ENCODE results near the gene SPNS2.

Gene SPNS2

DNA sequence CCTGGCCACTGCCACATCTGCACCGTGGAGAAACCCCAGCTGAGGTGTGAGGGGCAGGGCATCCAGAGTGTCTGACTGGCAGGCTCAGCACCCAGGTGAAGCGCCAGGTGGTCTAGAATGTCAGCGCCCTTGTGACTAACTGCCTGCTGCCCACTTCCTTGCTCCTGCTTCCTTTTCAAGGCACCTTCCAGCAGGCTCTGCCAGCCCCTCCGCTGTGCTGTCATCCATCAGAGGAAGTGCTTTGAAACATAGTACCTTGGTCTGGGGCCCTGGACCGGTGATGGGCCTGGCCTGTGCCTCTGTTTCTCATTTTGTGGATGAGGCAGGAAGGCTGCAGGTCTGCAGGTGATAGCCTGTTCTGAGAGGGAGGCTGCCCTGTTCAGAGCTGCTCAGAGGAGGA lies 5.5 kb downstream of the SPNS2 start:
- DNase-seq = no peak

DNA sequence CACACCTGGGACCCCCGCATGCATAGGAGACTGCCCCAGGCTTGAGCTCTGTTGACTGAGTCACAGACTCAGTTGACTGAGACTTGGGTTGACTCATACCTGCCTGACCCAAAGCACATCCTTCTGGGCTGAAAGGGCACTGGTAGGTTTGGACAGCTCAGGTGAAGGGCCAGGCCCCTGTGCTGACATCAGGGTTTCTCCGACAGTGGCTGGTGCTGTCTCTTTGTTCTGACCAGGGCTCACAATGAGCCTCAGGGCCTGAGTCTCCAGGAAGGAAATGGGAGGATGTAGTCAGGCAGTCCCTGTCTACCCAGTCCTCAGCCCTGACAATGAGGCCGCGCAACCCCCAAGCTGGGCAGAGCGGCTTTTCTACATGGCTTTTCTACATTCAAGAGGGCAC lies 6.5 kb downstream of the SPNS2 start:
- DNase-seq = no peak

DNA sequence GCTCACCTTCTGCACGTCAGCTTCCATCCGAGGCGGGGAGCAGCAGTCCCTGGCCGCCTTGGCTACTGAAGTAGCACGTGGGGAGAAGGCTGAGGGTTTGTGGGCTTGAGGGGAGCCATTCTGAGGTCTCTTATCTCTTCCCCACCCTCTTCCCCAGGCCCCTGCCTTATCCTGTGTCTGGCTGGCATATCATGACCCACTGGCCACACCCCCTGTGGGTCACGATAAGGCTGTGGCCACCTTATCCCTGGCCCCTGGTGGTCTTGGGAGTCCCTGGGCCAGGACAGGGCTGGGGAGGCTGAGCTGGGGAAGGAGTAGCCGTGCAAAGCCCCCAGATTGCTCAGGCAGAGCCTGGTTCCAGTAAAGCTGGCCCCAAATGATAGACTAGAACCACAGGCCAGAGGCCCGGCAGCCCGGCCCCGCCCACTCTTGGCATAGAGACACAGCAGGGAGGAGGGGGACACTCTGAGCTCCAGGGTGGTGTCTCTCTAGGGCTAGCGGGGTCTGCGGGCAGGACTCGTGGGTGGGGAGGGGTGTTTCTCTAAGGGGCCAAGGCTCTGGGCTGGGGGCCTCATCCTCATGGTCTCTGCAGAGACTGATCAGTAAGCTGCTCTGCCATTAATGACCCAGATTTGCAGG lies 7.6 kb downstream of the SPNS2 start:
- no peak for DNase-seq

DNA sequence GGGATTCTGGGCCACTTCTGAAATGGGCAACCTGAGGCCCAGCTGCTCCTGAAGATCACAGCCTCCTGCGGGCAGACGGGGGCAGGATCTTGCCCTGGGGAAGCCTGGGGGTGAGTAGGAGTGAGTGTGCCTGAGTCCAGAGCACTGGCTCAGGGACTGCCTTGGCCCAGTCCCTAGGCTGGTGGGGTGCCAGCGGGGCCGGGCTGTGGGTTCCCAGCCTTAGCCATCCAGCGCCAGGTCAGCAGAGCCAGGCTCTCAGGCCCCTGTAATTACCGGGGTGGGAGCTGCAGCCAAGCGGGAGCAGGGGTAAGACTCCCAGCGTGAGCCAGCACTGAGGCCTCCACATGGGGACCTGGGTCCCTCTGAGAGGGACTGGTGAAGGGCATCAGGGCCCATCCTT lies 8.2 kb downstream of the SPNS2 start:
- DNase-seq = no peak

DNA sequence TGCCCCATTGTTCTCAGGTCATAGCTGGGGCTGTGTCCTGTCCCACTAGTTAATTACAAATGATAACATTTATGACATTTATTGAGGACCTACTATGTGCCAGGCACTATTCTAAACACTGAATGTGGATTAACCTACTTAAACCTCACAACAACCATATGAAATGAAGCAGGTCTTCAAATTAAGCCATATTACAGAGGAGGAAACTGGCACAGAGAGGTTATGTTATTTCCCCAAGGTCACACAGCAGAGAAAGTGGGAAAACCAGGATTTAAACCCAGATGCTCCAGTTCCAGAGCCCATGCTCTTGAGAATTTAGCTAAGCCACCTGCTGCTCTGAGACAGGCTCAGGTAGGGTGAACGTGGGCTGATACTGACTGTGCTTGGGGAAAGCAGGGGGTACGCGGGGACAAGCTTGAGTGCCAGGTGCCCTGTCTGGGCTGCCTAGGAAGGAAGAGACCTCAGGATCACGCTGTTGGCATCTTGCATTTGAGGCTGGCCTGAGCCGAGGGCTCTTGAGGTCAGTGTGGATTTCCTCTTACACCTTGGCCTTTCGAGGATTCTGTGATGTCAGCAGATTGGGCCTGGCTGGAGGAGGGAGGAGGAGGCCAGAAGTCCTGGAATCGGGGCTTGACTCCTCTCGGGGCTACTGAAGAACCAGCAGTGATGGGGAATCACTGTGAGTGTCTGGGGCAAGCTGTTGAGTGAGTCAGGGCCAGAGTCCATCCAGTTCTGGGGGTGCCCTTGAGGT lies 8.9 kb downstream of the SPNS2 start:
- no peak for DNase-seq

DNA sequence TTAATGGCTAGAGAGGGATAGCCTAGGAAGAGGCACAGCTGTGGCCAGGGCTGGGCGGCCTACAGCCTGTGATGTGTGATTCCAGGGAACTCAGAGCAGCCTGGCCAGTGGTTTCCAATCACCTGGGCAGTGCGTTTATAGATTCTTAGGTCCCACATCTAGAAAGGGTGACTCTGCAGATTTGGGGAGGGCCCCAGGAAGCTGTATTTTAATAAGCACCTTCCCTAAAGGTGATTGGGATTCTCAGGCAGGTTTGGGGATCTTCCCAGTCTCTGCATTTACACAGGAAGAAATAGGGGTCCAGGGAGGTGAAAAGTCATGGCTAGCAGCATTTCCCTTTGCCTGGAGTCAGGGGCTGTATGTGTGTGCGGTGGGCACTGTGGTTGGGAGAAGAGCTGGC lies 9.5 kb downstream of the SPNS2 start:
- DNase-seq = no peak

DNA sequence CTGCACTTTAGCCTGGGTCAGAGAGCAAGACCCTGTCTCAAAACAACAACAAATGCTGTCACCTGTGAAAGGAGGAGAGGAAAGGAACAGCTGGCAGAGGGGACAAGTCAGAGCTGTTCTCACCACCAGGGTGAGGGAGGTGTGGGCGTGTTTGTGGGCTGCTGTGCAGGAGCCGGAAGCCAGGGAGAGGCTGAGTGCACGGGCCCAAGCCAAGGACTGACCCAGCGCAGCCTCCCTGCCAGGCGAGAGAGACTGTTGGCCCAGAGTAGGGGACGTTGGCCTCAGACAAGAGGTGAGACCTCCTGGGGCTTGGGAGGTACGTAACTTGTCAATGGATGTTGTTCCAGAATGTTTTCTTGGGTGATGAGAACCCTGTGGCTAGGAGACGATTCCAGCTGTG lies 10.7 kb downstream of the SPNS2 start:
- peak in 1 of 2 donors; percentile 31 for DNase-seq

DNA sequence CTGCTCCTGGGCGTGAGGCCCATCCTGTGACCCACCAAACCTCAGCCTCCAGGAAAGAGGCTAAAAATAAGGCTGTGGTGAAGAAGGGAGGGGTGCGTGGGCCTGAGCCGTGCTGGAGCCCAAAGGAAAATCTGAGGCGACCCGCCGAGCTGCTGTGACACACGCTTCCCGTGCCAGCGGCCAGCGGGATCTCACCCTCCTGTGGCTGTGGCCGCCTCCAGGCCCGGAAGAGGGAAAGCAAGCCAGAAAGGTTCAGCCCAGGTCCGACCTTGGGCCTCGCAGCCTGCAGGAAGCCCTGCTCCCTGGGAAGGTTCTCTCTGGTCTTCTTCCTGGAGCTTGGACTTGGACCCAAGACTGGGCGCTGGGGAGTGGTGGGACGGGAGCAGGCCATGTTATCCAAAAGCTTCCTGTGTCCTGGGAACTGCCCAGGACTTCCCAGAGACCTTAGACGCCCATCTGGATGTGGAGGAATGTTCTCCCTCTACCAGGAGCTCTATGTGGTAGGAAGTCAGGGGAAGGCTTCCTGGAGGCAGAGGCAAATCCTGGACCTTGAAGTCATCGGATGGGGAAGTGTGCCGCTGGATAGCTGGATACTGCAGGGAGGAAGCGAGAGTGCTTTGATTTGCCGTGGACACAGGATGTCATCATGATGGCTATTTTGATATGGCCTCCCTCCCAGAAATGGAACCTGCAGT lies 11.4 kb downstream of the SPNS2 start:
- DNase-seq = no peak

DNA sequence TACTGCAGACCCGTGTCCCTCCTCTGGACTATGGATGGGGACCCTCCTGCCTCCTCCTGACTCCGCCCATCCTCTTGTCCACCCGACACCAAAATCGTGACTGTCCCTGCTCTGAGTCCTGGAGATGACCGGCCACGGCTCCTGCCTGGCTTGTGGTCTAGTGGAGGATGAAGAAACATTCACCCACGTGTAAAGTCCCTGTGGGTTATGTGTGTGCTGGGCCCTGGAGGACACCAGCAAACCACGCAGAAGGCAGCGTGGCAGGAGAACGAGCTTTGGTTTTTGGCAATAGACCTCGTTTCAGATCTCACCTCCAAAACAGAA lies 11.9 kb downstream of the SPNS2 start:
- no peak for DNase-seq

DNA sequence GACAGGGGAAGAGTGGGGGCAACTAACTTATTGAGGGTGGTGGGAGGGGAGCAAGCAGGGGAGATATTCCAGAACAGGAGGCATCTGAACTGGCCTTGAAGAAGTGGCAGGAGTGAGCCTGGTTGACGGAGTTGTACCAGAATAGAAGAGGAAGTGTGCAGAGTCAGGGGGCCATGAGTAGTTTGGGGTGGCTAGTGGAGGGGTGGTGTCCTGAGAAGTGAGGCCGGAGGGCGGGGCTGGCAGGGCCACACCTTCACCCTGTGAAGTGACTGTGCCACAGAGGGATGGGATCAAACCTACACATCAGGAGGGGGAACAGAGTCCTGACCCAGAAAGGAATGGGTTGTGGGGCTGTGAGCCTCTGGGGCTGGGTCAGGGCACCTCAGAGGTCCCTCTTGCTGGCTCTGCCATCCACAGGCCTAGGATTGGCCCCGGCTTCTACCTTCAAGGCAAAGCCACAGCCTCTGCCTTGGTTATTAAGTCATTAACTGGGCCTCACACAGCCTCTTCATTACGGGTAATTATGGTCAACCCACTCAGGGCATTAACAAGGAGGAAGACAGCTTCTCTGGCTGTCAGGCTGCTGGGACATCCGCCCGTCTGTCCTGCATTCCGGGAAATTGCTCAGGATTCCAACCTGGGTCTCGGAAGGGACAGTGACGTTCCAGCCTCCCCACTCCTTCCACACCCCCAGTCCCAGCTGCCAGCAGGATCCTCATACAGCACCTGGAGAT lies 12.7 kb downstream of the SPNS2 start:
- no peak for DNase-seq

DNA sequence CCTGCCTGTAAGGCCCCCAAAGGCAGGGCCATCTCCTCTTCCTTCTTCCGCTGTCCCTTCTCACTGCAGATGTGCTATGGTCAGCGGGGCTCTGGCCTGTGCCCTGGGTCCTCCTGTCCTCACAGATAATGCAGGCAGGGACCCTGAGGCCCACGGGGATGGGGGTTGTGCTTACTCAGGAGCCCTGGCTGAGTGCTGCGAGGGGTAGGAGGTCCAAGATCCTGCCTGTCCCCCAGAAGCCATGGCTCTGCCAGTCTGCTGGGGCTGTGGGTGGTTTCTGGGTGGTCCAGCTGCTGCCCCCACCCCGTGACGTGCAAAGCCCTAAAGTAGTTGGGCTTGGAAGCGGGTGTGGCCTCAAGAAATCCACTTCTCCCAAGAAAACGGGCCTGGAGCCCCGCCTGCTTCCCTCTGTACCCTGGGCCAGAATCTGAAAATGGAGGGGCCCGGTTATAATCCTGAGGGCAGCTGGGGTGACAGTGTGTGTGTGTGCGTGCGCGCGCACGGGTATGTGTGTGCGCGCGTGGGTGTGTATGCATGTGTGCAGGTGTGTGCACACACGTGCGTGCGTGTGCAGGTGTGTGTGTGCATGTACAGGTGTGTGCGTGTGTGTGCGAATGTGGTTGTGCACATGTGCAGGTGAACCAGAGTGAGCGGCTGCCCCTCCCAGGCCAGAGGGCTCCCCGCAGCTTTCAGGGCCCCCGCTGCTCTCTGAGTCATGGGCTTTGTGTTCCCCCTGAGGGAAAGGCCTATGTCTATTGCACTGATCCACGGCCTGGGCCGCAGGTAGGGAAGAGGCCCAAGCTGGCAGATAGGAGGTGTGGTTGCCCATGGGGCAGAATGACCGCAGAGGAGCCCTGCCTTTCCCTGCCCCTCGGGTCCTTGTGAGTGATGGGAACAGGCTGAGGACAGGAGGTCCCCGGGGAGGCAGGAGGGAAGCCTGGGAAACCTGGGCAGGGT lies 13.8 kb downstream of the SPNS2 start:
- no peak for DNase-seq

DNA sequence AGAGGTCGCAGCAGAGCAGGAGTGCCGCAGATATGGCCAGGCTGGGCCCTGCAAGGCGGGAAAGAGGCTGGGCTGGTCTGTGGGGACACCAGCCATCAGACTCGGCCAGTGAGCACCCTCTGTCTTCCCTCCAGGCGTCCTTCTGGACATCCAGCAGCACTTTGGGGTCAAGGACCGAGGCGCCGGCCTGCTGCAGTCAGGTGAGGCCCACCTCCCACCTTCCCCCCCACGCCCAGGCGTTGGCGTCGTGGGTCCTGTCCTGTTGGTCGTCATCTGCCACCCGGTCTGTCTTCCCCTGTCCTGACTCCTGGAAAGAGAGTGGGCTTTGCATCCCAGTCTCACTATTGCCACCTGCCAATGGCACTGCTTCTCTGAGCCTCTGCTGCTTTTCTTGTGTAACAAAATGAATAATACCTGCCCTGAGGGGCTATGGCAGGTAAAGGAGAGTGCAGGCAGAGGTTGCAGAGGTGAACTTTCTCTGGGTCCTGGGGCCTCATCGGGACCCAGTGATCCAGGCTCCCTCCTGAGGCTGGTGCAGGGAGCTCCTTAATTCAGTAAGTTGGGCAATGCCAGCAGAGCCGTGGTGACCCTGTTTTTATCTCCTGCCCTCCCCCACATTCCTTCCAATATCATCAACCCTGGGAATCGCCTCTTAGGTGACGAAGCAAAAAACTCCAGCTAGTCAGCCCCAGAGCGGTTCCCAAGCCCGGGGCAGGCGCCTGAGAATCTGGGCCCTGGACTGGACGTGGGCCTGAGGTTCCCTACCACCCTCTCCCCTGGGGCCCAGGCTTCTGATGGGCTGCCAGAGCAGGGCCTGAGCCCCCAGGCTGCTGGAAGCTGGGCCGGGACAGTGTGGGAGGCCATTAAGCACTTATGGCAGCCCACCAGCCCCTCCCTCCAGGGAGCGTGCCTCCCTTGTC lies 14.7 kb downstream of the SPNS2 start:
- DNase-seq = no peak

DNA sequence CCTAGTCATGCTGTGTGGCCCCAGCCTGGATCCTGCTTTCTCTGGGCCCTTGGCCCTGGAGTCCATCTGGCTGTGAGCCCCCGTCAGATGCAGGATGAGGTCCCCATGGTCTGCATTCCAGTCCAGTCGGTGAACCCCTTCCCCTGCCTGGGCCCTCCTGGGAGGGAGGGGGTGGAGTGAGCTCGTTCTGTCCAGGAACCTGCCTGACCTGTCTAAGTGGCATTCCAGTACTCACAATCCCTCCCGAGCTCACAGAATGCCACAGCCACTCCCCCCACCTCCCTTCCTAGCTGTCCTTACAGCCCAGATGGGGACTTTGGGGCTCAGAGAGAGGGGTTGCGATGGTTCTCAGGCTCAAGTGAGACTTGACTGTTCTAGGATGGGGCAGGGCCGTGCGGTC lies 15.5 kb downstream of the SPNS2 start:
- no peak for DNase-seq

DNA sequence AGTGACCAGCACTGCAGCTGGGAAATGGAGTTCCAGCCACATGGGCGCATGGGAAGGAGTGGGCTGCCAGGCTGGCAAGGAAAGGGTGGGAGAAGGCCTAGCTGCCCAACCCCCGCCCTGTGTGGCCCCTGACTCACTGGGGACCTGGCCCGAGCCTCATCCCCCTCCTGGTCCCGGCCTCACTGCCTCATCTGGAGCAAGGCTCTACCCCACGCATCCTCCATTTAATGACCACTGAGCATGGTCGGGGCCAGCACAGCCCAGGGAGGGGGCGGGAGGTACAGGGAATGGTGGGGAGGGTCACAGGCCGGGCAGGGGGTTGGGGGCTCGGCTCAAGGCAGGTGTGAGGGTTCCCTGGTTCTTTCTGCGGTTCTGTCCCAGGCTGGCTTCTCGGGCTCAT lies 16.1 kb downstream of the SPNS2 start:
- DNase-seq = no peak

DNA sequence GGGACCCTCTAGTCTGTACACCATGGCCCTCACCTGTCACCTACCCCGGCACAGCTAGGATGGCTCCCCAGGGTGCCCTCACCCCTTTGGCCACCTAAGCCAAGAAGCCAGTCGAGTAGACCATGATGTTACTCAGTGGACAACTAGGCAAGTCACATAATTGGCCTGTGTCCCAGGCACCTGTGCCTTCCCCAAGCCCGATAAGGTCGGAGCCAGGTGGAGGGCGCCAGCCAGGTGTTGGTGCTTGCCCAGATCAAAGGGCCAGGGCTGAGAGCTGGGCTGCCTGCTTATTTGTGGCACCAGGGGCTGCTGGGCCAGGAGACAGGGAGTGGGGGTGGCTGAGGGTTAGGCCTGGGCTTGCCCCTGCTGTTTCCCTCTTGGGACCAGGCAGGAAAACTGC lies 16.8 kb downstream of the SPNS2 start:
- no peak for DNase-seq

DNA sequence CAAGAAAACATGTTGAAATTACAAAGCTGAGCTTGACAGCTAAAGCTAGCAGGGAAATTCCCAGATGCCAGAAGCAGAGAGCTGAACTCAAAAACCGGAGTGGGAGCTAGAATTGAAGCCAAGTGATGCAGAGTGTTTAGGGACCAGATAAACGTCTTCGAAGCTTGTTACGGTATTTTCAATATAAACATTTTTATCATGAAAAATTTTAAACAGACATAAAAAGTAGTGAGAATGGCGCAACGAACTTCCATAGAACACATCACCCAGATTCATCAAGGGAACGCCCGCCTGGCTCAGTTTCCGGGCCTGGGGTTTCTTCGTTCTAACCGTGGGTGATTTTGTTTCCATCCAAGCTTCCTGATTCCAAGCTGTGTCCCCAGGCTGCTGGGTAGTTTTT lies 18.1 kb downstream of the SPNS2 start:
- no peak for DNase-seq

DNA sequence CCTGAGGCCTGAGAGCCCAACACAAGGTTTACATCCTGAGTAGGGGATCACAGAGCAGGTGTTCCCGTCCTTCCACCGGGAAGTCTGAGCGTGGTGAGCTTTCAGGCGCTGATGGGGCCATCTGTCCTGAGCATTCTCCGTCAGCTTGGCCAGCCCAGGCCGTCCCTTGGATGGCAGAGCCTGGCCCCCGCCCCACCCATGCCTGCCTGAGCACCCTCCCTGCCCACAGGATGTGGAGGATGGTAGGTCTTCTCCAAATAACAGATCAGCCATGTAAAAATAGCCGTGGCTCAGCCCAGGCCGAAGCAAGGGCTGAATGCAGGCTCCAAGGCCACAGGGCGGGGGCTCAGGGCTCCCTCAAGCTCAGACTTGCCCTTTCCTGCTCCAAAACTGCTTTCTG lies 20.2 kb downstream of the SPNS2 start:
- no peak for DNase-seq

DNA sequence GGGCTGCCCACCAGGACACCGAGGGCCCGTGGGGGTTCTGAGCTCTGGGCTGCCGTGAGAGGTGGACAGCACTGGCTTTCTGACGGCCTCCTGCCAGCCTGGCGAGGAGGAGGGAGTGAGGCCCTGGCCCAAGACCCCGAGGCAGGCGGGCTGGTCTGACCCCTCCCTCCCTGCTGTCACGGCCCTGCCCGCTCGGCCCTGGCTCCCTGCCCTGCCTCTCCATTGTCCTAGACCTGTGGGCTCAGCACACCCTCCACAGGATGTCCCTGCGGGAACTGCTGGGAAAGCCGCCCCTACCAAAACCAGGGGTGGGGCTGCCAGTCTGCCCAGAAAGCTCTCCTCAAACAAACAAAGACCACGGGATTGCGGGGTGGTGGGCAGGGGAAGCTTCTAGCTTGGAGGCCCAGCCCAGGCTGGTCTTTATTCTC lies 20.7 kb downstream of the SPNS2 start:
- DNase-seq = no peak

DNA sequence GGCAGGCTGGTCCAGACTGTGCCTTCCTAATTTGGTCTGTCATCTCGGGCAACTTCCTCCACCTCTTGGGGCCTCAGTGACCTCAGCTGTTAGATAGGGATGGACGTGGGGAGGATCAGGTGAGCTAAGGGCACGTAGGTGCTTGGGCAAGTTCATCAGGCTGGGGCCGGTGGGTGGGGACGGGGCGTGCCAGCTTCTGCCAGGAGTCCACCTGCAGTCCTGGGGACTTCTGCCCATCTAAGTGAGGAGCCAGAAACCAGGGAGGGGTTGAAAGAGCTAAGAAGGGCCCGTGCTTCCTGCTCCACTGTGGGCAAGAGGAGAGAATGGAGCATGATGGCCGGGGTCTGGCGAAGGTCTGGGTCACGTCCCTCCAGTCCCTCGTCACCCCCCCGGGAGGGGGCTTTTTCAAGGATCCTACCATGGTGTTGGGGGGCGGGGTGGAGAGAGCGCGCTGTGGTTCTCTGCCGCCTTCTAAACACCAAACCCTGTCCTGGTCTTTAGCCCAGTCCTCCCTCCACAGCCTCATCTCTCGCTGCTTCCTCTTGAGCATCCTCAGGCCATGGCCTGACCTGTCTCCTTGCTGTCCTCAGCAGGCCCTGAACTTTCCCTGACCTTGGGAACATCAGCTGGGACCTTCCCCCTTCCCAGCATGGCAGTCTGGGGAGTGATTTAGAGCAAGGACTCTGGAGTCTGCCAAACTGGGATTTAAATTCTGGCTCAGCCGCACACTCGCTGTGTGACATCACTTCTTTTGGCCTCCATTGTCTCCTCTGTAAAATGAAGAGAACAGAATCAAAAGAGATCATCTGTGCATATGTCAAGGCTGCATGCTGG lies 21.6 kb downstream of the SPNS2 start:
- no peak for DNase-seq

DNA sequence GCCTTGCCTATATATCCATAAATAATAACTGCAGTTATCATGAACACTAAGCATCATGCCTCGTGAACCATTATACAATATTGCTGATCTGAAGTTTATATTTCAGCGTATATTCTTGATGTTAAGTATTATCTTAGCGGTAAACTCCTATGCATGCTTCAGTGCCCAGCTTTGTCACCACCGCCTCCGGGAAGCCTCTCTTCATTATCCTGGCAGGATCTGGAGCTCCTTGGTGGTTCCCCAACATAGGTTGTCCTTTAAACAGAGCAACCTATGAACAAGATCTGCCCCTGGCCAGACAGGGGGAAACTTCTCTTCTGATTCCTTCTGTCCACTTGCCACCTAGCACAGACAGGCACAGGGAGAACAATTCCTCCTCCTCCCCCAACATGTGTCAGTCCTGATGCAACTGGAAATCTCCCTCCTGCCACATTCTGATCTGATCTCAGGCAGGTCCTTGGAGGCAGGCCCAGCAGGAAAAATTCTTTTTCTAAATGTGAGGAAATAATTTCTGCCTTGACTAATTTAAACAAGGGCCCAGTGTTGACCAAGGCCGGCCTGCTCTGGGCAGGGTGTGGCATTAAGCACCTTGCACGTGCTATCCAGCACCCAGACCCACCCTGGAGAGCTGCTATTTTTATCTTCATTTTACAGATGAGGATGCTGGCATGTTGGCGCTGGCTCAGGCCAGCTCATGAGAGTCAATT lies 22.4 kb downstream of the SPNS2 start:
- no peak for DNase-seq
